ENCODE measurements around the gene RPL22. TPM values are rescaled to one million over a fixed set of nuclear protein-coding genes. Genes with fewer than 3 reads are reported as not detected.

Gene RPL22
- total RNA-seq, 5 donors from 2014 or later (not counting 1 experiment from before 2014, with no cell fraction given), result 448 to 621 (median 462) TPM

- Mint-ChIP-seq H3K4me3 (peak overlapping the region in 1 of 3 donors; percentile 16), H3K27ac (no peak overlapping the region), H3K36me3 (no peaks in the 10 kb centered on the region), H3K4me1 (peaks cover 0 to 17% (median 8%) of the 10 kb centered on the region in 3 donors), H3K27me3 (peaks cover 10 to 20% of the 10 kb centered on the region in 2 donors), H3K9me3 (no peaks in the 10 kb centered on the region)
- ChIA-PET CTCF (interaction anchor here in 1 of 2 donors (0.5 kb wide), 1 partner anchor 20 kb away, joined by 4 read pairs; no protein-coding TSS in a partner anchor), POLR2A (no interaction called here)
- Histone ChIP-seq H3K9me3 (no peaks in the 10 kb centered on the region), H3K27me3 (replicated peaks in 1 of 2; ENCODE audit: control insufficient read depth in 2 of 2, extremely low read depth in 1 of 2, insufficient read depth in 2 of 2, low read length in 1 of 2) (peaks cover 3 to 52% of the 10 kb centered on the region in 2 experiments), H3K27ac (ENCODE audit: low read length) (no peak overlapping the region), H3K4me1 (ENCODE audit: control insufficient read depth in 1 of 2, extremely low read depth in 1 of 2, insufficient read depth in 2 of 2, low read length in 2 of 2) (peaks cover 6 to 25% of the 10 kb centered on the region in 2 experiments), H3K4me3 (ENCODE audit: control insufficient read depth in 1 of 2, extremely low read depth in 1 of 2, low read length in 1 of 2) (no peak overlapping the region), H3K36me3 (ENCODE audit: control insufficient read depth in 2 of 2, extremely low read depth in 1 of 2, insufficient read depth in 1 of 2, low read length in 1 of 2) (no peaks in the 10 kb centered on the region)
- ATAC-seq (replicated peaks in 1 of 4), result no peak
- 98% methylated on average over 8 of the region's 29 CpGs for WGBS (ENCODE audit: insufficient coverage)
- DNase-seq, result no peak
Measured at GRCh38 chr1:6210591-6211355, 11.4 kb upstream of the RPL22 start.

GRCh38 chr1:6209661-6210580, 10.5 kb upstream of the RPL22 start:
- ChIA-PET CTCF (interaction anchor here in 1 of 2 donors (0.5 kb wide), 1 partner anchor 21 kb away, joined by 4 read pairs; no protein-coding TSS in a partner anchor), POLR2A (no interaction called here)
- ATAC-seq (replicated peaks in 1 of 4), result peak in 1 of 4 experiments; percentile 24
- Histone ChIP-seq H3K9me3 (no peaks in the 10 kb centered on the region), H3K27ac (ENCODE audit: low read length) (no peak overlapping the region), H3K27me3 (replicated peaks in 1 of 2; ENCODE audit: control insufficient read depth in 2 of 2, extremely low read depth in 1 of 2, insufficient read depth in 2 of 2, low read length in 1 of 2) (peaks cover 3 to 61% of the 10 kb centered on the region in 2 experiments), H3K36me3 (ENCODE audit: control insufficient read depth in 2 of 2, extremely low read depth in 1 of 2, insufficient read depth in 1 of 2, low read length in 1 of 2) (no peaks in the 10 kb centered on the region), H3K4me1 (ENCODE audit: control insufficient read depth in 1 of 2, extremely low read depth in 1 of 2, insufficient read depth in 2 of 2, low read length in 2 of 2) (peaks cover 6 to 34% of the 10 kb centered on the region in 2 experiments), H3K4me3 (ENCODE audit: control insufficient read depth in 1 of 2, extremely low read depth in 1 of 2, low read length in 1 of 2) (peak overlapping the region in 1 of 2 donors; percentile 1)
- Mint-ChIP-seq H3K4me3 (peak overlapping the region; percentile 45 to 57 (median 50)), H3K27ac (peak overlapping the region; percentile 39 to 46), H3K36me3 (no peaks in the 10 kb centered on the region), H3K27me3 (peaks cover 4 to 20% of the 10 kb centered on the region in 2 donors), H3K9me3 (no peaks in the 10 kb centered on the region), H3K4me1 (peaks cover 0 to 19% (median 12%) of the 10 kb centered on the region in 3 donors)
- peak in 5 of 35 experiments; percentile 10 to 35 (median 28) for DNase-seq
- WGBS (ENCODE audit: insufficient coverage), result 75% methylated on average over 11 of the region's 17 CpGs

- H3K36me3 ChIP-seq (ENCODE audit: control insufficient read depth in 2 of 2, extremely low read depth in 1 of 2, insufficient read depth in 1 of 2, low read length in 1 of 2), result no peaks in the 10 kb centered on the region
- H3K27ac Mint-ChIP-seq, result peak overlapping the region in 1 of 2 donors; percentile 46
- peaks cover 0 to 22% (median 15%) of the 10 kb centered on the region in 3 donors for H3K4me1 Mint-ChIP-seq
- H3K27me3 Mint-ChIP-seq, result peaks cover 4 to 21% of the 10 kb centered on the region in 2 donors
- DNase-seq, result peak in 4 of 35 experiments; percentile 8 to 35 (median 12)
- ATAC-seq (replicated peaks in 1 of 4), result peak; percentile 14 to 54 (median 36)
- H3K9me3 Mint-ChIP-seq, result no peaks in the 10 kb centered on the region
- H3K27me3 ChIP-seq (replicated peaks in 1 of 2; ENCODE audit: control insufficient read depth in 2 of 2, extremely low read depth in 1 of 2, insufficient read depth in 2 of 2, low read length in 1 of 2), result peaks cover 3 to 64% of the 10 kb centered on the region in 2 experiments
- H3K27ac ChIP-seq (ENCODE audit: low read length), result no peak overlapping the region
- no peaks in the 10 kb centered on the region for H3K36me3 Mint-ChIP-seq
- peak overlapping the region in 1 of 2 donors; percentile 47 for H3K4me3 ChIP-seq (ENCODE audit: control insufficient read depth in 1 of 2, extremely low read depth in 1 of 2, low read length in 1 of 2)
- H3K4me3 Mint-ChIP-seq, result peak overlapping the region; percentile 50 to 57 (median 51)
- WGBS (ENCODE audit: insufficient coverage), result 4% methylated on average over 97 of the region's 99 CpGs
- H3K4me1 ChIP-seq (ENCODE audit: control insufficient read depth in 1 of 2, extremely low read depth in 1 of 2, insufficient read depth in 2 of 2, low read length in 2 of 2), result peaks cover 6 to 38% of the 10 kb centered on the region in 2 experiments
- ChIA-PET CTCF (no interaction called here), POLR2A (no interaction called here)
- H3K9me3 ChIP-seq, result no peaks in the 10 kb centered on the region
Measured at GRCh38 chr1:6208723-6209660, 9.6 kb upstream of the RPL22 start.

- Mint-ChIP-seq H3K9me3 (no peaks in the 10 kb centered on the region), H3K36me3 (no peaks in the 10 kb centered on the region), H3K27me3 (peaks cover 4 to 21% of the 10 kb centered on the region in 2 donors), H3K4me3 (peak overlapping the region in 2 of 3 donors; percentile 28 to 50), H3K4me1 (peaks cover 0 to 22% (median 15%) of the 10 kb centered on the region in 3 donors), H3K27ac (no peak overlapping the region)
- POLR2A ChIA-PET, result no interaction called here
- H3K27ac ChIP-seq (ENCODE audit: low read length), result no peak overlapping the region
- peak overlapping the region in 1 of 2 donors; percentile 3 for H3K4me3 ChIP-seq (ENCODE audit: control insufficient read depth in 1 of 2, extremely low read depth in 1 of 2, low read length in 1 of 2)
- ATAC-seq (replicated peaks in 1 of 4), result no peak
- CTCF ChIA-PET, result no interaction called here
- H3K4me1 ChIP-seq (ENCODE audit: control insufficient read depth in 1 of 2, extremely low read depth in 1 of 2, insufficient read depth in 2 of 2, low read length in 2 of 2), result peaks cover 6 to 38% of the 10 kb centered on the region in 2 experiments
- 94% methylated on average over 8 of the region's 10 CpGs for WGBS (ENCODE audit: insufficient coverage)
- H3K36me3 ChIP-seq (ENCODE audit: control insufficient read depth in 2 of 2, extremely low read depth in 1 of 2, insufficient read depth in 1 of 2, low read length in 1 of 2), result no peaks in the 10 kb centered on the region
- DNase-seq, result no peak
- no peaks in the 10 kb centered on the region for H3K9me3 ChIP-seq
- H3K27me3 ChIP-seq (replicated peaks in 1 of 2; ENCODE audit: control insufficient read depth in 2 of 2, extremely low read depth in 1 of 2, insufficient read depth in 2 of 2, low read length in 1 of 2), result peaks cover 3 to 64% of the 10 kb centered on the region in 2 experiments
Measured at GRCh38 chr1:6207921-6208320, 8.5 kb upstream of the RPL22 start.

GRCh38 chr1:6207075-6207885, 7.9 kb upstream of the RPL22 start:
- Histone ChIP-seq H3K9me3 (no peaks in the 10 kb centered on the region), H3K27me3 (replicated peaks in 1 of 2; ENCODE audit: control insufficient read depth in 2 of 2, extremely low read depth in 1 of 2, insufficient read depth in 2 of 2, low read length in 1 of 2) (peaks cover 3 to 67% of the 10 kb centered on the region in 2 experiments), H3K4me3 (ENCODE audit: control insufficient read depth in 1 of 2, extremely low read depth in 1 of 2, low read length in 1 of 2) (no peak overlapping the region), H3K4me1 (ENCODE audit: control insufficient read depth in 1 of 2, extremely low read depth in 1 of 2, insufficient read depth in 2 of 2, low read length in 2 of 2) (peaks cover 6 to 38% of the 10 kb centered on the region in 2 experiments), H3K36me3 (ENCODE audit: control insufficient read depth in 2 of 2, extremely low read depth in 1 of 2, insufficient read depth in 1 of 2, low read length in 1 of 2) (no peaks in the 10 kb centered on the region), H3K27ac (ENCODE audit: low read length) (no peak overlapping the region)
- Mint-ChIP-seq H3K27ac (no peak overlapping the region), H3K36me3 (no peaks in the 10 kb centered on the region), H3K4me3 (peak overlapping the region; percentile 57 to 72 (median 71)), H3K4me1 (peaks cover 0 to 22% (median 15%) of the 10 kb centered on the region in 3 donors), H3K27me3 (peaks cover 4 to 21% of the 10 kb centered on the region in 2 donors), H3K9me3 (no peaks in the 10 kb centered on the region)
- ATAC-seq (replicated peaks in 1 of 4), result no peak
- CTCF ChIA-PET, result interaction anchor here (0.5 to 0.6 kb wide), 2 partner anchors 39 to 187 kb away, joined by 3 to 4 read pairs; no protein-coding TSS in a partner anchor
- no peak for DNase-seq
- POLR2A ChIA-PET, result no interaction called here
- 79% methylated on average over 16 of the region's 19 CpGs for WGBS (ENCODE audit: insufficient coverage)

Measured in T-cell (primary cell).